NCI-H1694 (cell line): ENCODE data around the gene NFE2L1.
A peak's percentile ranks its signal among the peaks of the same experiment; 100 is the strongest.

ENCODE experiments used
- DNase-seq: peaks from one replicate; lab custom pipeline; 2025; lab: John Stamatoyannopoulos, UW

The NFE2L1 gene

GRCh38 chr17:48107137-48108055 lies 59.2 kb downstream of the NFE2L1 start, which contains the start of gene SNX11:
SNX11 (plus strand) TSS chr17:48107766; CDS start chr17:48112044, 4,278 bp downstream.
- peak; percentile 76 for DNase-seq

DNA sequence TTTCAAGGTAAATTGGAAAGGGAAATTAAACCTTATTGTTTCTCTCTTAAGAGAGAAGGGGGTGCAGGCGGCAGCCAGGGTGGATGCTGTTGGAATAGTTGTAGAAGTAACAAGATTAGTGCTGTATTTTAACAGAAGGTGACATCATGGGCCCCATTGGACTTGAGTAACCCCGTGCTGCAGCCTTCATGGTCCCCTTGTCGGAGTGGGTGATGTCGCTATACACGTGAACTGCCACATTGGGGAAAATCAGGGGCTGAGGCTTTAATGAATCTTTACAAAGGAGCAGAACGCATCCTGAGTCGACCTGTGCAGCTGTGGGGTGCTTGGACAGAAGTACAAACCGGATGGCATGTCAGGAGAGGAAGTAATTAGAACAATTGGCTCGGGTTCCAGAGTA lies 62.6 kb downstream of the NFE2L1 start:
- no peak for DNase-seq
